Mesenchymal stem cell (in vitro differentiated cells and primary cell): ENCODE data around the gene PRSS53.
A peak's percentile ranks its signal among the peaks of the same experiment; 100 is the strongest.

Experiments
- DNase-seq: peaks from one replicate; pipeline ENCODE4 v3.0.0-alpha.2; 2013
- H2AFZ ChIP-seq: one replicate; pipeline ENCODE4 v1.6.1; 2013; ENCODE audit warnings: low read depth, mild to moderate bottlenecking, control low read depth, inconsistent platforms, low read length, moderate library complexity
- H2AK5ac ChIP-seq: 2 replicates; pipeline ENCODE4 v1.6.1; 2013; ENCODE audit warnings: low read length, moderate library complexity, mild to moderate bottlenecking, inconsistent platforms; ENCODE audit not compliant: severe bottlenecking
- H2BK120ac ChIP-seq: one replicate; pipeline ENCODE4 v1.6.1; 2013; ENCODE audit warnings: low read depth, mild to moderate bottlenecking, inconsistent platforms, low read length, moderate library complexity
- H2BK12ac ChIP-seq, 2 experiments: one replicate each; pipeline ENCODE4 v1.6.1; 2013; ENCODE audit warnings: inconsistent platforms in 2 of 2, low read length in 2 of 2, mild to moderate bottlenecking in 2 of 2, moderate library complexity in 2 of 2, control low read depth in 1 of 2
- H2BK15ac ChIP-seq: one replicate; pipeline ENCODE4 v1.6.1; 2013; ENCODE audit warnings: mild to moderate bottlenecking, low read depth, inconsistent platforms; ENCODE audit not compliant: poor library complexity, severe bottlenecking
- H2BK5ac ChIP-seq: 2 replicates; pipeline ENCODE4 v1.6.1; 2013; ENCODE audit warnings: low read depth, mild to moderate bottlenecking, low read length, control low read depth, inconsistent platforms; ENCODE audit not compliant: poor library complexity, severe bottlenecking
- H3K14ac ChIP-seq, 2 experiments: one replicate each; pipeline ENCODE4 v1.6.1; 2013; ENCODE audit warnings: inconsistent platforms in 2 of 2, low read length in 2 of 2, control low read depth in 1 of 2, mild to moderate bottlenecking in 1 of 2, moderate library complexity in 1 of 2
- H3K18ac ChIP-seq, 2 experiments: one replicate each; pipeline ENCODE4 v1.6.1; 2013; ENCODE audit warnings: inconsistent platforms in 2 of 2, low read length in 2 of 2, control low read depth in 1 of 2, low read depth in 1 of 2, mild to moderate bottlenecking in 1 of 2
- H3K23ac ChIP-seq, 2 experiments: one replicate each; pipeline ENCODE4 v1.6.1; 2013; ENCODE audit warnings: inconsistent platforms in 2 of 2, low read length in 2 of 2, mild to moderate bottlenecking in 2 of 2, moderate library complexity in 2 of 2, control low read depth in 1 of 2
- H3K27ac ChIP-seq: 2 replicates; pipeline ENCODE4 v1.5.1; 2013; ENCODE audit warnings: mild to moderate bottlenecking, moderate library complexity, low read length, control low read depth, inconsistent platforms; ENCODE audit not compliant: poor library complexity, severe bottlenecking
- H3K27me3 ChIP-seq, 2 experiments: 2 replicates each; pipeline versions ENCODE4 v1.6.1 to v1.7.0; 2013; ENCODE audit warnings: low read length in 2 of 2, mild to moderate bottlenecking in 2 of 2, moderate library complexity in 2 of 2, control low read depth in 1 of 2, inconsistent platforms in 1 of 2; ENCODE audit not compliant: control insufficient read depth in 1 of 2, insufficient read depth in 1 of 2
- H3K36me3 ChIP-seq, 2 experiments: 2 replicates each; pipeline versions ENCODE4 v1.6.1 to v1.7.0; 2013; ENCODE audit warnings: low read length in 2 of 2, control low read depth in 1 of 2, inconsistent platforms in 1 of 2, low read depth in 1 of 2, mild to moderate bottlenecking in 1 of 2; ENCODE audit not compliant: insufficient read depth in 2 of 2, control insufficient read depth in 1 of 2
- H3K4ac ChIP-seq, 2 experiments: one replicate each; pipeline ENCODE4 v1.6.1; 2013; ENCODE audit warnings: inconsistent platforms in 2 of 2, low read length in 2 of 2, mild to moderate bottlenecking in 2 of 2, moderate library complexity in 2 of 2, control low read depth in 1 of 2, low read depth in 1 of 2
- H3K4me1 ChIP-seq: 2 replicates; pipeline ENCODE4 v1.6.1; 2013; ENCODE audit warnings: low read depth, low read length, control low read depth; ENCODE audit not compliant: control insufficient read depth, insufficient read depth
- H3K4me2 ChIP-seq: 2 replicates; pipeline ENCODE4 v1.6.1; 2013; ENCODE audit warnings: low read length, mild to moderate bottlenecking, inconsistent platforms; ENCODE audit not compliant: poor library complexity, severe bottlenecking
- H3K4me3 ChIP-seq, 2 experiments: 2 replicates each; pipeline versions ENCODE4 v1.5.1 to v1.7.0; 2013; ENCODE audit warnings: low read length in 2 of 2, mild to moderate bottlenecking in 2 of 2, control low read depth in 1 of 2, low read depth in 1 of 2; ENCODE audit not compliant: insufficient read depth in 1 of 2
- H3K79me1 ChIP-seq: replicated peaks from 2 replicates; pipeline ENCODE4 v1.6.1; 2013; ENCODE audit warnings: mild to moderate bottlenecking, control low read depth, low read length, inconsistent platforms; ENCODE audit not compliant: poor library complexity, severe bottlenecking
- H3K9ac ChIP-seq: 2 replicates; pipeline ENCODE4 v1.7.0; 2013; ENCODE audit warnings: mild to moderate bottlenecking, low read length, moderate library complexity
- H3K9me3 ChIP-seq: 2 replicates; pipeline ENCODE4 v1.7.0; 2013; ENCODE audit warnings: mild to moderate bottlenecking, low read length; ENCODE audit not compliant: control insufficient read depth
- H4K8ac ChIP-seq: one replicate; pipeline ENCODE4 v1.6.1; 2013; ENCODE audit warnings: inconsistent platforms, mild to moderate bottlenecking, low read length, moderate library complexity
- H4K91ac ChIP-seq: one replicate; pipeline ENCODE4 v1.6.1; 2013; ENCODE audit warnings: mild to moderate bottlenecking, low read length, inconsistent platforms
- WGBS: methylation state at CpG from one replicate; pipeline ENCODE4 v1.1.7; 2013; ENCODE audit warnings: mixed read lengths; 5-methylcytosine and 5-hydroxymethylcytosine counted together

Gene PRSS53

GRCh38 chr16:31061126-31061812 is 27.5 kb downstream of the PRSS53 start:
- Histone ChIP-seq H3K27me3 (no peaks in the 10 kb centered on the region), H3K4me2 (no peak overlapping the region), H3K9me3 (no peaks in the 10 kb centered on the region), H2BK15ac (no peak overlapping the region), H2AK5ac (no peak overlapping the region), H2BK12ac (no peak overlapping the region), H3K27ac (no peak overlapping the region), H4K8ac (peak overlapping the region; percentile 47), H3K18ac (no peak overlapping the region), H3K14ac (no peak overlapping the region), H3K9ac (no peak overlapping the region), H3K4me3 (peak overlapping the region in 1 of 2 experiments; percentile 35), H3K79me1 (peaks cover 33% of the 10 kb centered on the region), H3K23ac (no peak overlapping the region), H2AFZ (no peak overlapping the region), H3K4ac (no peak overlapping the region), H3K36me3 (peaks cover 46 to 52% of the 10 kb centered on the region in 2 experiments), H2BK120ac (no peak overlapping the region), H4K91ac (peak overlapping the region; percentile 67), H2BK5ac (no peak overlapping the region), H3K4me1 (peaks cover 22% of the 10 kb centered on the region)
- no peak for DNase-seq
- WGBS, result 98% methylated on average over 42 of the region's 42 CpGs

DNA sequence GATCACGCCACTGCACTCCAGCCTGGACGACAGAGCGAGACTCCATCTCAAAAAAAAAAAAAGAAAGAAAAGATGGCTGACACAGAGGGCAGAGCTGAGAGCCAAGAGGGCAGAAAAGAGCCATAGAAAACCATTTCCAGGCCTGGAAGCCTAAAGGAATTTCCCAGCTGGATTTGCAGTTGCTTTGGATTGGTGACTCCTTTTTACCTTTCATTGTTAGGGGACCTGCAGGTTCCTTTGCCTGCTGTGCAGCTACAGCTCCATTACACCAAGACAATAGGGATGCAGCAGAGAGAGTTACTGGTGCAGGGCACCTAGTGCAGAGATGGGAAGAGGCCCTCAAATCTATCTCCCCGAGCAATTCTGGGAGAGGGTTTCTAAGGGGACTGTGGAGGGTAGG is 33.1 kb downstream of the PRSS53 start:
- Histone ChIP-seq H3K4me1 (peaks cover 5% of the 10 kb centered on the region), H3K4ac (no peak overlapping the region), H3K27me3 (no peaks in the 10 kb centered on the region), H3K23ac (no peak overlapping the region), H3K4me2 (no peak overlapping the region), H4K91ac (no peak overlapping the region), H2BK5ac (no peak overlapping the region), H2BK120ac (no peak overlapping the region), H3K9me3 (no peaks in the 10 kb centered on the region), H2AK5ac (no peak overlapping the region), H3K36me3 (peaks cover 17 to 18% of the 10 kb centered on the region in 2 experiments), H4K8ac (no peak overlapping the region), H3K27ac (no peak overlapping the region), H3K14ac (no peak overlapping the region), H3K79me1 (peaks cover 5% of the 10 kb centered on the region), H2AFZ (no peak overlapping the region), H2BK12ac (no peak overlapping the region), H3K4me3 (no peak overlapping the region), H3K9ac (no peak overlapping the region), H3K18ac (no peak overlapping the region), H2BK15ac (no peak overlapping the region)
- no peak for DNase-seq
- WGBS, result 95% methylated on average over 4 of the region's 4 CpGs

DNA sequence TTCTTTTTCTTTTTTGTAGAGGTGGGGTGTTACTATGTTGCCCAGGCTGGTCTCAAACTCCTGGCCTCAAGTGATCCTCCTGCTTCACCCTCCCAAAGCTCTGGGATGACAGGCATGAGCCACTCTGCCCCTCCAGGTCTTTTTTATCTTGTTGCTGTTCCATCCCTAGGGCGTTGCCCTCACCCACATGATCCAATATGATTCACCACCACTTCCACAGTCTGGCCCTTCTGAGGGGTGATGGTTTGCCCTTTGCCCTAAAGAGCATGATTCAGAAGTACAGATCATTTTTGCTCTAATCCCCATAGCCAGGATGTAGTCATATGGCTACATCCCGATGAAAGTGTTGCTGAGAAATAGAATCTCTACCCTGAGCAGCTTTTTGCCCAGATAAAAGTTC is 36.6 kb downstream of the PRSS53 start:
- Histone ChIP-seq H3K18ac (peak overlapping the region; percentile 40 to 43), H3K23ac (no peak overlapping the region), H4K91ac (peak overlapping the region; percentile 44), H4K8ac (no peak overlapping the region), H3K36me3 (no peaks in the 10 kb centered on the region), H2AK5ac (peak overlapping the region; percentile 31), H3K27ac (peak overlapping the region; percentile 69), H3K4me2 (peak overlapping the region; percentile 22), H3K79me1 (no peaks in the 10 kb centered on the region), H3K14ac (no peak overlapping the region), H3K9me3 (no peaks in the 10 kb centered on the region), H2BK12ac (peak overlapping the region in 1 of 2 experiments; percentile 63), H3K9ac (peak overlapping the region; percentile 73), H2BK15ac (no peak overlapping the region), H3K4me1 (peaks cover 7% of the 10 kb centered on the region), H3K27me3 (no peaks in the 10 kb centered on the region), H3K4me3 (no peak overlapping the region), H3K4ac (peak overlapping the region in 1 of 2 experiments; percentile 80), H2BK5ac (no peak overlapping the region), H2AFZ (no peak overlapping the region), H2BK120ac (peak overlapping the region; percentile 11)
- WGBS, result 0% methylated on average over 1 of the region's 2 CpGs
- peak; percentile 95 for DNase-seq

- DNase-seq, result no peak
- H3K79me1 ChIP-seq, result no peaks in the 10 kb centered on the region
- no peaks in the 10 kb centered on the region for H3K27me3 ChIP-seq
- H2BK12ac ChIP-seq, result peak overlapping the region; percentile 25 to 37
- 95% methylated on average over 10 of the region's 10 CpGs for WGBS
- H2AK5ac ChIP-seq, result no peak overlapping the region
- no peak overlapping the region for H4K8ac ChIP-seq
- no peak overlapping the region for H2AFZ ChIP-seq
- no peaks in the 10 kb centered on the region for H3K9me3 ChIP-seq
- no peak overlapping the region for H3K14ac ChIP-seq
- no peak overlapping the region for H2BK120ac ChIP-seq
- H3K18ac ChIP-seq, result no peak overlapping the region
- H2BK15ac ChIP-seq, result no peak overlapping the region
- no peak overlapping the region for H3K4ac ChIP-seq
- H3K4me1 ChIP-seq, result peaks cover 7% of the 10 kb centered on the region
- H3K4me2 ChIP-seq, result no peak overlapping the region
- no peak overlapping the region for H3K27ac ChIP-seq
- no peak overlapping the region for H4K91ac ChIP-seq
- no peak overlapping the region for H3K4me3 ChIP-seq
- H2BK5ac ChIP-seq, result no peak overlapping the region
- no peak overlapping the region for H3K23ac ChIP-seq
- no peak overlapping the region for H3K9ac ChIP-seq
- H3K36me3 ChIP-seq, result no peaks in the 10 kb centered on the region
Measured at GRCh38 chr16:31050280-31051030, 38.3 kb downstream of the PRSS53 start.
